Stimulated activated CD4-positive, alpha-beta T cell treated with anti-CD3 and anti-CD28 coated beads, Interleukin-4, amount 100 ng/mL, for 1 hour (primary cell): ENCODE measurements around the gene KIF5A.

Experiments used
- DNase-seq: peaks from one replicate; pipeline ENCODE4 v3.0.0-alpha.2; 2020

KIF5A gene

GRCh38 chr12:57535764-57536596, 13.9 kb upstream of the KIF5A start:
- no peak for DNase-seq

- no peak for DNase-seq
Measured at GRCh38 chr12:57536597-57536942, 13.3 kb upstream of the KIF5A start.

- no peak for DNase-seq
Measured at GRCh38 chr12:57539134-57539768, 10.6 kb upstream of the KIF5A start.

DNA sequence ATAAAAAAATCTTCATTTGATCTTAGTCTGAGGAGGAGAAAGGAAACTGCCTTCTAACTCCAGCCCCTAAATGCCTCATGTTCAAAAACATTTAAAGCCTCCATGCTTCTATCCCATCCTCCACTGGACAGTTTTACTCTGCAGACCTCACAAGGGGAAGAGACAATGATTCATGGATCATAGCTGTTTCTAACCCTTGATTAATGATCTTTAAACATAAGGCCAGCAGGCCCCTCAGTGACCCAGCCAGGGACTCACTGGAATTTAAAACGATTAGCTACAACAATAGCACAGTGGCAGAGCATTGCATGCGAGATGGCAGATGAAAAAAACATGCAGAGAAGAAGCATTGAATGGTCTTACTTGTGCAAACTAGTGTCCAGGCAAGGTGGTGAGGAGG, 8.8 kb upstream of the KIF5A start:
- no peak for DNase-seq

DNA sequence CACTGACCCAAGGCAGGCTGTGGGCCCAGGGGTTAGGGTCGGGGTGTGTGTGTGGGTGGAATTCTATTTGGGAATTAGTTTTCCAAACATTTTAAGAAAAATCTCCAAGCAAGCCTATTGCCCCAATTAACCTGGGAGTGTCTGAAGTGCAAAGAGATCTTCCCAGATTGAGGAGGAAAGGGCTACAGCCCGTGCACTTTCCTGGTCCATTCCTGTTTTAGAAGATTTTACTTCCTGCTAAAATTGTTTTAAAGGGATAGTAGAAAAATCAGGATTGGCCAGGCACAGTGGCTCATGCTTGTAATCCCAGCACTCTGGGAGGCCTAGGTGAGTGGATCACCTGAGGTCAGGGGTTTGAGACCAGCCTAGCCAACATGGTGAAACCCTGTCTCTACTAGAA, 8.1 kb upstream of the KIF5A start:
- DNase-seq = no peak

DNA sequence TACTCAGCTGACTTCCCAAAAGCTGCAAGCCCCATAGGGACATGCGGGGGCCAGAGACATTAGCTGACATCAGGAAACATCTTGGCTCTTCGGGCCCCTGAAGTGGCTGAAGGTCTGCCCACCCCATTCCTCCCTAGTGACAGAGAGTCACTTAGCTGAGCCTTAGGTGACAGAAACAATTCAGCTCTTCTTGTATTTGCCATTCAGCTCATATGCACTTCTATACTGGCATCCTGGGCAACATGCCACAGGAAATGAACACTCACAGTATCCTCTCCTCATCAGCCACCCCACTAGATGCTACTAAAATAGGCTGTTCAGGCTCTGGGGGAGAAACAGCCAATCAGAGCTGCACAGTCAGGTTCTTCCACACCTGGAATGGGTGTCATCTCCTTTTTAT, 6.3 kb upstream of the KIF5A start:
- no peak for DNase-seq

DNA sequence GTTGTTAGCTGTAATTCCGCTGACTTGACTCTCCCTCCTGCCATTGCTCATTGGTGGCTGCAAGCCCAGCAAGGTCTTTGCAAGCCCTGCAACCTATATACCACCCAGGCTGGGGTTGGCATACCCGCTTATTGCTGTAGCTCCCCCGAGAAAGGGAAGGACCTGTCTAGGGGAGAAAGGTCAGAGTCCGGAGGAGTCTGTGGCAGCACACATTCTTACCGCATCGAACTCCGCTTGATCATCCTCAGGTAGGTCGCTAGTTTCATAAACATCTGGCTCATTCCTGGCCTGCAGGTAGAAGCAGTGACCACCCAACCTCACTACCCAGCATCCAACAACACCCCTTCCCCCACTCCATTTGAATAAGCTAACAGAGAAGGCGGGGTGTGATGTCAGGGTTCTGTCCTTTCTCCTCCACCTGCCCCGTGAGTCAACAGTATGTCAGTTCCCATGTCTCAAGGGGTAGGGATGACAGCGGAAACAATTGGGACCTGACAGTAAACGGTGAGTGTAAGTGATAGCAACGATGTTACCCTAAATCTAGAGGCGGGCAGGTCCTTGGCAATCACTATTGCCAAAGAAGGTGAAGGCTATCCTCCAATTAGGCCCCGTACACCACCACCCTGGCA, 3.9 kb upstream of the KIF5A start:
- no peak for DNase-seq

DNA sequence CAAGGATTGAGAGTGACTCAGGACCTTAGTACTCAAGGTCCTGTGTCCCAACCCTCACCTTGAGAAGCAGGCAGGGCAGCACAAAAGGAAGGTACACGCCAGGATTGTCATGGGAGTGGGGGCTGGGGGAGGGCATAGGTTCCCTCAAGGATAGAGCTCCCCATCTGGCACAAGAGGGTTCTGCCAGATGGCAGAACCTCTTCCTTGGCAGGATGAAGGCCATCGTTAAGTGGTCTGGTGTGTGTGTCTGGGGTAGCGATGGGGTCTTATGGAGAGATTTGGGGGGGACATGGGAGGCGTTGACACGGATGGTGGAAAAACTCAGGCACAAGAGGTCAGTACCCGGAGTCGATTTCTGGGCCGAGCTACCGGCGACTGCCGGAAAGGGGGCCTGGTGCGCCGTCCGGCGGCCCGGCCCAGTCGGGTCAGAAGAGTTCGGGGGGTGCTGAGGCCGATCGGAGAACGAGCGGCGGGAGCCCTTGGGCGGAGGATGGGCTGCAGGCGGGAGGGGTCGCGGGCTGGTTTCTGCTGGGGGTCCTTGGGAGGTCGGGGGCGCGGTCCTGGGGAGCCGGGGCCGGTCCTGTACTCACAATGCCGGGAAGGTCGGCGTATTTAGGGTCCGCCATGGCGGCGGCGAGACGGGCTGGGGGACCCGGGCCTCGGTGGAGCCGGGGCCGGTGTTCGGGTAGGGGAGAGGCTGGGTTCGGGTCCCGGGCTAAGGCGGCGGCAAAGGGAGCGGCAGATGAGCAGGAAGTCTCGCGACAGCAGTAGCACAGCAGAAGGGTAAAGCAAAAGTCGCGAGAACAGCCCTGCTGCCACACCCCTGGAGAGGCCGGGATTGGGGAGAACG, 3.2 kb upstream of the KIF5A start, which contains the start of gene DCTN2:
Gene DCTN2 (minus strand): TSS at position 755 of the 850 bp plus-strand sequence. CDS start 129 bp downstream, at position 626.
- DNase-seq = peak; percentile 89

DNA sequence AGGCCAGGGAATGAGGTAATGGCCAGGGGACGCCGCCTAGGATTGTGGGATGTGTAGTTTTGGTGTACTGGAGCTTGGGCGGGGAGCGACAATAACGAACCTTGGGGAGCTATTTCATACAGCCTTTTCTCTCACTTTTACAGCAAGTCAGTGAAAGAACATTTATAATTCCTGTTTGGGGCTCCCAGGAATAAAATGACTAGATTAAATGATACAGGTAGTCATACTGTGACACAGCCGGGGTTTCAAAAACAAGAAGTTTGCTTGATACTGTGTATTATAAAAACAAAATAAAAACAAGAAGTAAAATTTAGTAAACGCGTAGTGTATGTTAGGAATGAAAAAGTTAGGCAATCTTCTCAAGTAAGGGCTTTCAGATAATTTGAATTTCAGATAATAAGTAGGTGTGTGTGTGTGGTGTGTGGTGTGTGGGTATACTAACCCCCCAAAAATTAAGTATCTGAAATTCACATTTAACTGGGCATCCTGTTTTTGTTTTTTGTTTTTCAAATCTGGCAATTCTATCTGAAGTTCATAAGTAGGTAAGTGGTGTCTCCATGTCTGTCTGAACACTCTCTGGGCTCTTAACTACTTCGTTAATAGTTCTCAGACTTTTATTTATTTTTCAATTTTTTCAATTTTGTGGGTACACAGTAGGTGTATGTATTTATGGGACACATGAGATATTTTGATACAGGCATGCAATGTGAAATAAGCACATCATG, 2.4 kb upstream of the KIF5A start:
- DNase-seq = no peak

DNA sequence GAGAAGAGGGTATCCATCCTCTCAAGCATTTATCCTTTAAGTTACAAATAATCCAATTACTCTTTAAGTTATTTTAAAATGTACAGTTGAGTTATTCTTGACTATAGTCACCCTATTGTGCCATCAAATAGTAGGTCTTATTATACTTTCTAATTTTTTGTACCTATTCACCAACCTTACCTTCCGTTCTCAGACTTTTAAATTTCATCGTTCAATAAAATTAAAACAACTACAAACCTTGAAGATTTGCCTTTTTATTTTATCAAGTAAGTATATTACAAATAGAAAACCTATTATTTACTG, 1.9 kb upstream of the KIF5A start:
- DNase-seq = no peak

GRCh38 chr12:57548488-57548887, 1.4 kb upstream of the KIF5A start:
- no peak for DNase-seq

DNA sequence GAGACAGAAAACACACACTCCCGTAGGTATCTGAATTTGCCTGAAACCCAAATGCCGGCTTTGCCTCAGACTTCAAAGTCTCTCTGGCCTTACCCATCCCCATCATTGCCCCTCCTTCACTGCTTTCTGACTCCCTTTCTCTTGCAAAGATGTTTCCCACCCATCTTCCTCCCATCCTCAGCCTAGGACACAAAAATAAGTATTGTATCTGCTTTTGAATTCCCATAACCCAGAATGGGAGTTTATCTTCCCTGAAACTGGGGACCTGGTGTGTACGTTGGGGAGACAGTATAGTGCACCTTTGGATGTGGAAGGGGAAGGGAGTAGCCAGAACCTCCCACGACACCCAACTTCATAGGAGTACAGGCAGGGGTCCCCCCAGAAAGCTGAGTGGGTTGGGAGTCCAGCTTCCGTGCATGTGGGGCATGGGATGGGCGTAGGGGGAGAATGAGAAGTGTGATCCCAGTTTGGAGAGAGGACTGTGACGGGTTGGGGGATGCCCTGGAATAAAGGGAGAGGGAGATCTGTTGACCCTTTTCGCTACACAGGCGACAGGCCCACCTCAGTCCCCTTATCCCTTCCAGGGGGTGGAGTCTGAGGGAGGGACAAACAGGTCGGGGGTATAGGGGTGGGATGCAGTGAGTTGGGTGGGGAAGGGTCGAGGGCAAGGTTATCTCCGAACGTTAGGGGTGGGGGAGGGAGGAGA, 488 bp upstream of the KIF5A start:
- no peak for DNase-seq

DNA sequence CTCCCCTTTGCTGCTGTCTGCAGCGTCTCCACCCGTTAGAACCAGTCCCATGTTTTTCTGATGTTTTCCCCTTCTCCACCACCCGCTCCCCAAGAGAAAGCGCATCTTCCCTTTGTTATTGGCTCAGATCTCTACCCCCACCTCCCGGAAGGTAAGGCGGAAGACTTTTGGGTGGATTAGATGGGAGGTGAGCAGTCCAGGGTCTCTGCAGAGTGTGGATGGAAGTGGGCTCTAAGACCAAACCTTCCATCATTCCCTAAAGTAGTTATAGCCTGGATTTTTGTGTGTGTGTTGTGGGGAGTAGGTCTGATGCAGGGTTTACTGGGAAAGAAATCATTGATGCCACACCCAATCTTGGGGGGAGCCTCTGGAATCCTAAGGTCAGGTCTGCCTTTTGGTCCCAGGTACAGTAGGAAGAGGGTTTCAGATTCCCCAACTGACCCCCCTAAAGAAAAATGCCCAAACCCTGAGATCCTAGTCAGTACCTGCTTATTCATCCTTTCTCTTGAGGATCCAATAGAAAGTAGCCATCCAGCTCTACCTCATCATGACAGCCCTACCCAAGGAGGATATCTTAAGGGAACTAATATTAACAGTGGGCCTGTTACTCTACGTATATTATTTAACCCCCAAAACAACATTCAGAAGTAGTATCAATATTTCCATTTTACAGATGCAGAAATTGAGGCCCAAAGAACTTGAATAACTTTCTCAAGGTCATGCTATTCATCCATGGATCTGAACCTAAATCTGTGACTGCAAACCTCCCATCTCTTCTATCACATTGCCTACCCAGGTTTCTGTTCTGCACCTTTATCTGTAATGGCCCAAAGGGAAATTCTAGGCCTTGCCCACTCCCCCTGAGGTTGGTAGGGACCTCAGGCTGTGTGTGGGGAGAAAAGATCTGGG, 1.1 kb downstream of the KIF5A start:
- no peak for DNase-seq

DNA sequence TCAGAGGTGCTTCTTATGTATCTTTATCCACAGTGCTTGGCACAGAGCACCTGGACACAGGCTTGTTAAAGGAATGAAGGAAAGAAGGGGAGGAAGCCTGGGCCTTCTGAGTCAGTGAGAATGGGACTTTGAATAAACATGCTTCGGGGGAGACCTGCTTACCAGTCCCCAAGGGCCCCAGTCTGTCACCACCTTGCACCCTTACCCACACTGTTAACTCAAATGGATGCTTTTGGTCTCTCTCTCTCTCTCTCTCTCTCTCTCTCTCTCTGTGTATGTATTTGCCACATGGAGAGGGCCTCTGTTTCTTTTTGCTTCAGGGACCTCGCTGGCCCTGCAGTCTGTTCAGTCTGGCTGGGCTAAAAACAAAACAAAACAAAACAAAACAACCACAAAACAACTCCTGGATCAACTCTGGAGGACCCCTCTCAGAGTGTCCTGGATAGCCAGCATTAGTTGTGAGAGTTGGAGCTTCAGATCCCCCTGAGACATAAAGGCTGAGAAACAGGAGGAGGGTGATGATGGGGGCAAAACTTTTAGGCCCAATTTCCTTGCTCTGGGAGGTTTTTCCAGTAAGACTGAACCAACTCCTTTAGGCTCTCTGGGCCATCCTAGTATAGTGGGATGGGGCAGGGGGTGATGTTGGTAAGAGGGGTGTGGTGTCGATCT, 1.9 kb downstream of the KIF5A start:
- no peak for DNase-seq

GRCh38 chr12:57552306-57552651, 2.4 kb downstream of the KIF5A start:
- no peak for DNase-seq

DNA sequence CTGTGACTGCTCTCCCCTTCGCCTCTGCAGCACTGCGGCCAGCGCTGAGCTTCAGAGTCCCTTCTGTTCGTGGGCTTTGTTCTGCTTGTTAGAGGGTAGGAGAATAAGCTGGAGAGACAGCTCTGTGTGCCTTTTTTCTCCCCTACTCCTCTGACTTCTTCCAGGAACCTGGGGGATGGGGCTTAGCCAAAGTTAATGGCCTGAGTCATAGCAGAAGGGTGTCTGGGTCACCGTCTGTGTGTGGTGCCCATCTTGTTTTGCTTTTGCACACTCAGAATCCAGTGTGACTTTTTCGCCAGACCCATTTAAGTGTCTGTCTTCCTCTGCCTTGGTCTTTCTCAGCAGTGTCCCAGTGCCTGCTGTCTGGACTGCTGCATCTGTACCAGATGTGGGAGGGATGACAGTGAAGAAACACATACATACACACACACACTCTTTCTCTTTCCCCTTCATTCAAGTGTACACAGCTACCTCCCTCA, 3.0 kb downstream of the KIF5A start:
- no peak for DNase-seq

GRCh38 chr12:57553343-57554202, 3.7 kb downstream of the KIF5A start:
- DNase-seq = no peak

DNA sequence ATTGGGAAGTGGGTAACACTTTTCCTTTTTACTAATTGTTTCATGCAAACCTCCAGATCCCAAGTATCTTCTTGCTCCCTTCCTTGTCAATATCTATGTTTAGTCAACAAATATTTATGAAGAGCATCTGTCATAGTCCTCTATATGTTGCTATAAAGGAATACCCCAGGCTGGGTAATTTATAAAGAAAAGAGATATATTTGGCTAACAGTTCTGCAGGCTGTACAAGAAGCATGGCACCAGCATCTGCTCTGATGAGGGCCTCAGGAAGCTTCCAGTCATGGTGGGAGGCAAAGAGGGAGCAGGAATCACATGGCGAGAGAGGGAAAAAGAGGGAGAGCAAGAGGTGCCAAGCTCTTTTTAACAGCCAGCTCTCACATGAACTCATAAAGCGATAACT, 4.6 kb downstream of the KIF5A start:
- DNase-seq = no peak

- no peak for DNase-seq
Measured at GRCh38 chr12:57554897-57555296, 5.1 kb downstream of the KIF5A start.
